MM.1S (cell line): Measurements from ENCODE around the gene PHB1.

Experiments used
- CTCF ChIP-seq: fragments of 300-600 bp; sonication (generic); IDR thresholded peaks from 2 replicates; pipeline ENCODE4 v1.5.1; 2016; ENCODE audit warnings: antibody characterized with exemption, low read length, mixed read lengths
- EZH2 ChIP-seq: fragments of 300-600 bp; sonication (generic); optimal IDR thresholded peaks from 2 replicates; pipeline ENCODE3; 2017; ENCODE audit warnings: low read depth, mild to moderate bottlenecking, antibody characterized with exemption, low read length, mixed read lengths

DNA sequence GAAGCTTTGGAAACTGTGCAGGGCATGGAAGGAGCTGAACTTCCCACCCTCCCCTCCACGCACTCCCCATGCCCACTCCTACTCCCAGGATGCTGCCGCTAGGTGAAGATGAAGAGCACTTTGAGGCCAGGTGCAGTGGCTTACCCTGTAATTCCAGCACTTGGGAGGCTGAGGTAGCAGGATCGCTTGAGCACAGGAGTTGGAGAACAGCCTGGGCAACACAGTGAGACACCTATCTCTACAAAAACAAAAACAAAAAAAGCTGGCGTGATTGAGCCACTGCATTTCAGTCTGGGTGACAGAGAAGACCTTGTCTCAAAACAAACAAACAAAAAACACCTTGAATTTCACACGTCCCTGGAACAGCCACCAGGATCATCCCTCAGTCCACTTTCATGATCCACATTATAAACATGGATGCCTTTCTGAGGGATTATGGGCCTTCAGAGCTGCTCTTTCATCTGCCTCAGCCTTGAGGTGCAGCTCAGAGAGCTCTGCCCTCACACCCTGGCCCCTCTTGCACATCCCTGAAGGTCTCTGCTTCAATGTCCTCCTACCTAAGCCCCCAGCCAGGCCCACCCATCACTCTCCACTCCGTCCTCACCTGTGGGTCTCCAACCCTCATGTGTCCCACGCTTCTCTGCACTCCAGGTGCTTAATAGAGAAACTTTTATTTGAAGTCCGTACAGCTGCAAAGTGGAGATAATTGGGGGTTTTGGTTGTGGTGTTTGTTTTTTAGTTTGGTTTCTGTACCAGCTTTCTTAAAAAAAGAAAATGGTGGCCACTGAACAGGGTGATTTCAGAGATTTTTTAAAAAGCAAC, 25.8 kb downstream of the PHB1 start:
- TF ChIP-seq CTCF, result no peak
- TF ChIP-seq EZH2, result no peak
